SK-N-SH treated with all-trans-retinoic acid at 6 μM for 48 hours (cell line): ENCODE results near the gene RGS9.

Source experiments
- ATAC-seq: fragments of 200-7000 bp; cut with Tn5 transposase; 3 replicates; pipeline ENCODE4 v1.9.1; 2020; ENCODE audit warnings: mild to moderate bottlenecking, moderate library complexity
- ARNTL ChIP-seq: fragments of 450-650 bp; formaldehyde crosslinking; IDR thresholded peaks from 2 replicates; pipeline ENCODE4 v1.5.0; 2020; ENCODE audit warnings: low read depth, mild to moderate bottlenecking, moderate library complexity, borderline replicate concordance
- BACH2 ChIP-seq: fragments of 250-450 bp; sonication (Bioruptor Pico); IDR thresholded peaks from 2 replicates; pipeline ENCODE4 v1.9.0; 2021; ENCODE audit warnings: mild to moderate bottlenecking, borderline replicate concordance
- CREB5 ChIP-seq: fragments of 250-450 bp; sonication (Bioruptor Pico); IDR thresholded peaks from 2 replicates; pipeline ENCODE4 v1.5.1; 2020; ENCODE audit warnings: low read depth, mild to moderate bottlenecking, moderate library complexity
- CSDC2 ChIP-seq: fragments of 250-450 bp; sonication (Bioruptor Pico); IDR thresholded peaks from 2 replicates; pipeline ENCODE4 v1.5.0; 2020; ENCODE audit warnings: mild to moderate bottlenecking, moderate library complexity
- ESRRG ChIP-seq: fragments of 250-450 bp; sonication (Bioruptor Pico); IDR thresholded peaks from 2 replicates; pipeline ENCODE4 v1.6.1; 2021; ENCODE audit warnings: mild to moderate bottlenecking
- GLIS3 ChIP-seq: fragments of 250-450 bp; sonication (Bioruptor Pico); IDR thresholded peaks from 2 replicates; pipeline ENCODE4 v1.5.0; 2020; ENCODE audit warnings: mild to moderate bottlenecking, moderate library complexity
- ISL1 ChIP-seq: fragments of 250-450 bp; sonication (Bioruptor Pico); IDR thresholded peaks from 2 replicates; pipeline ENCODE4 v2.1.2; 2022; ENCODE audit warnings: mild to moderate bottlenecking, moderate library complexity
- OSR1 ChIP-seq: fragments of 250-450 bp; sonication (Bioruptor Pico); IDR thresholded peaks from 2 replicates; pipeline ENCODE4 v1.8.0; 2022; ENCODE audit warnings: moderate library complexity, mild to moderate bottlenecking, inconsistent platforms
- PATZ1 ChIP-seq: fragments of 250-450 bp; sonication (Bioruptor Pico); IDR thresholded peaks from 2 replicates; pipeline ENCODE4 v1.8.0; 2020; ENCODE audit warnings: mild to moderate bottlenecking, moderate library complexity, borderline replicate concordance
- PPARA ChIP-seq: fragments of 250-450 bp; sonication (Bioruptor Pico); IDR thresholded peaks from 2 replicates; pipeline ENCODE4 v1.5.0; 2020; ENCODE audit warnings: mild to moderate bottlenecking, borderline replicate concordance
- RARB ChIP-seq: fragments of 250-450 bp; sonication (Bioruptor Pico); IDR thresholded peaks from 2 replicates; pipeline ENCODE4 v1.8.0; 2021; ENCODE audit warnings: mild to moderate bottlenecking, moderate library complexity
- SNAI2 ChIP-seq: fragments of 250-450 bp; sonication (Bioruptor Pico); IDR thresholded peaks from 2 replicates; pipeline ENCODE4 v1.5.0; 2020; ENCODE audit warnings: mild to moderate bottlenecking, moderate library complexity
- TCF4 ChIP-seq: fragments of 250-450 bp; sonication (Bioruptor Pico); IDR thresholded peaks from 2 replicates; pipeline ENCODE4 v1.8.0; 2021; ENCODE audit warnings: mild to moderate bottlenecking, moderate library complexity, borderline replicate concordance
- ZC3H10 ChIP-seq: fragments of 250-450 bp; sonication (Bioruptor Pico); IDR thresholded peaks from 2 replicates; pipeline ENCODE4 v1.5.1; 2021; ENCODE audit warnings: mild to moderate bottlenecking, moderate library complexity
- ZFP3 ChIP-seq: fragments of 250-450 bp; sonication (Bioruptor Pico); IDR thresholded peaks from 2 replicates; pipeline ENCODE4 v1.5.0; 2020; ENCODE audit warnings: mild to moderate bottlenecking, moderate library complexity
- ZFP30 ChIP-seq: fragments of 450-650 bp; formaldehyde crosslinking; IDR thresholded peaks from 2 replicates; pipeline ENCODE4 v1.5.0; 2022; ENCODE audit warnings: mild to moderate bottlenecking, moderate library complexity
- ZNF565 ChIP-seq: fragments of 450-650 bp; formaldehyde crosslinking; conservative IDR thresholded peaks from 2 replicates; pipeline ENCODE4 v1.5.0; 2020; ENCODE audit warnings: low read depth, mild to moderate bottlenecking, moderate library complexity
- ZNF70 ChIP-seq: fragments of 450-650 bp; formaldehyde crosslinking; IDR thresholded peaks from 2 replicates; pipeline ENCODE4 v1.5.0; 2020; ENCODE audit warnings: mild to moderate bottlenecking, moderate library complexity
- ZNF8 ChIP-seq: fragments of 450-650 bp; formaldehyde crosslinking; IDR thresholded peaks from 2 replicates; pipeline ENCODE4 v1.5.0; 2020; ENCODE audit warnings: mild to moderate bottlenecking, moderate library complexity
- TF ChIP-seq, protein P1 (sequence below): fragments of 250-450 bp; sonication (Bioruptor Pico); IDR thresholded peaks from 2 replicates; pipeline ENCODE4 v1.5.0; 2020; ENCODE audit warnings: mild to moderate bottlenecking, moderate library complexity
- TF ChIP-seq, protein P2 (sequence below): fragments of 250-450 bp; sonication (Bioruptor Pico); IDR thresholded peaks from 2 replicates; pipeline ENCODE4 v1.5.1; 2021; ENCODE audit warnings: mild to moderate bottlenecking, moderate library complexity

The RGS9 gene

DNA sequence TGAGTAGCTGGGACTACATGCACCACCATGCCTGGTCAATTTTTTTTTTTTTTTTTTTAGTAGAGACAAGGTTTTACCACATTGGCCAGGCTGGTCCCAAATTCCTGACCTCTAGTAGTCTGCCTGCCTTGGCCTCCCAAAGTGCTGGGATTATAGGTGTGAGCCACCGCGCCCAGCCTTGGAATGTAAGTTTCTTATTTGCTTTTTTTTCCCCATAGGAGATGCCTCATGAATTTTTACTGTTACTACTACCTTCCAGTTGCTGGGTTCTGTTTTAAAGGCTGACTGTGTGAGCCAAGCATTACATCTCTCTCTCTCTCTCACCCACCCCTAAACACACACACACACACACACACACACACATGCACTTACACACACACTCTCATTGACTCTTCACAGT lies 112.6 kb downstream of the RGS9 start:
- no peak for TF ChIP-seq OSR1
- no peak for TF ChIP-seq ZNF8 (CRISPR knock-in tag)
- TF ChIP-seq ZNF70 (CRISPR knock-in tag), result no peak
- TF ChIP-seq CREB5, result no peak
- TF ChIP-seq TCF4 (CRISPR knock-in tag), result no peak
- no peak for TF ChIP-seq ZNF565 (CRISPR knock-in tag)
- TF ChIP-seq ZC3H10, result no peak
- TF ChIP-seq BACH2 (CRISPR knock-in tag), result no peak
- TF ChIP-seq, protein P1, sequence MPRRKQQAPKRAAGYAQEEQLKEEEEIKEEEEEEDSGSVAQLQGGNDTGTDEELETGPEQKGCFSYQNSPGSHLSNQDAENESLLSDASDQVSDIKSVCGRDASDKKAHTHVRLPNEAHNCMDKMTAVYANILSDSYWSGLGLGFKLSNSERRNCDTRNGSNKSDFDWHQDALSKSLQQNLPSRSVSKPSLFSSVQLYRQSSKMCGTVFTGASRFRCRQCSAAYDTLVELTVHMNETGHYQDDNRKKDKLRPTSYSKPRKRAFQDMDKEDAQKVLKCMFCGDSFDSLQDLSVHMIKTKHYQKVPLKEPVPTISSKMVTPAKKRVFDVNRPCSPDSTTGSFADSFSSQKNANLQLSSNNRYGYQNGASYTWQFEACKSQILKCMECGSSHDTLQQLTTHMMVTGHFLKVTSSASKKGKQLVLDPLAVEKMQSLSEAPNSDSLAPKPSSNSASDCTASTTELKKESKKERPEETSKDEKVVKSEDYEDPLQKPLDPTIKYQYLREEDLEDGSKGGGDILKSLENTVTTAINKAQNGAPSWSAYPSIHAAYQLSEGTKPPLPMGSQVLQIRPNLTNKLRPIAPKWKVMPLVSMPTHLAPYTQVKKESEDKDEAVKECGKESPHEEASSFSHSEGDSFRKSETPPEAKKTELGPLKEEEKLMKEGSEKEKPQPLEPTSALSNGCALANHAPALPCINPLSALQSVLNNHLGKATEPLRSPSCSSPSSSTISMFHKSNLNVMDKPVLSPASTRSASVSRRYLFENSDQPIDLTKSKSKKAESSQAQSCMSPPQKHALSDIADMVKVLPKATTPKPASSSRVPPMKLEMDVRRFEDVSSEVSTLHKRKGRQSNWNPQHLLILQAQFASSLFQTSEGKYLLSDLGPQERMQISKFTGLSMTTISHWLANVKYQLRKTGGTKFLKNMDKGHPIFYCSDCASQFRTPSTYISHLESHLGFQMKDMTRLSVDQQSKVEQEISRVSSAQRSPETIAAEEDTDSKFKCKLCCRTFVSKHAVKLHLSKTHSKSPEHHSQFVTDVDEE (CRISPR knock-in tag), result no peak
- no peak for TF ChIP-seq SNAI2 (CRISPR knock-in tag)
- ATAC-seq, result no peak

DNA sequence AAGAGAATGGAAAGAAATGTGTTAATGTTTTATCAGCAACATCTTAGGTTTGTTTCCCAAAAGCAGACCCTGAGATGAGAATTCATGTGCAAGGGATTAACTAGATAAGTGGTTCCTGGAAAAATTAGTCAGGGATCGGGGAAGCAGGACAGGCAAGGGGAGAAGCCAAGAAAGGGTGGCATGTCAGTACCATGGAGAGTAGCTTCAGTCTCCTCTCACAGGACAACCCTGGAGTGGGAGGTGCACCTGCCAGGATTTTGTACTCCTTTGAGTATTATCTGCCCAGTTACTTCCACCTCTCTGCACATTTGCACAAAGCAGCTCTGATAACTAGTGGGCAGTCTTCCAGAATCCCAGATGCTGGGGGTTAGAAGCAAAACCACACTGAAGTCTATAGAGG lies 117.0 kb downstream of the RGS9 start:
- TF ChIP-seq, protein P1 (CRISPR knock-in tag), result no peak
- TF ChIP-seq OSR1 (no peak), GLIS3 (CRISPR knock-in tag) (no peak), RARB (CRISPR knock-in tag) (no peak), CREB5 (no peak), ZFP3 (CRISPR knock-in tag) (no peak), BACH2 (CRISPR knock-in tag) (no peak), ZNF8 (CRISPR knock-in tag) (no peak), PPARA (CRISPR knock-in tag) (no peak), ESRRG (CRISPR knock-in tag) (no peak), ZNF565 (CRISPR knock-in tag) (no peak), ZFP30 (no peak), PATZ1 (CRISPR knock-in tag) (no peak), ZC3H10 (no peak), ARNTL (no peak), ZNF70 (CRISPR knock-in tag) (no peak), SNAI2 (CRISPR knock-in tag) (no peak), ISL1 (no peak), CSDC2 (no peak)
- TF ChIP-seq, protein P2, sequence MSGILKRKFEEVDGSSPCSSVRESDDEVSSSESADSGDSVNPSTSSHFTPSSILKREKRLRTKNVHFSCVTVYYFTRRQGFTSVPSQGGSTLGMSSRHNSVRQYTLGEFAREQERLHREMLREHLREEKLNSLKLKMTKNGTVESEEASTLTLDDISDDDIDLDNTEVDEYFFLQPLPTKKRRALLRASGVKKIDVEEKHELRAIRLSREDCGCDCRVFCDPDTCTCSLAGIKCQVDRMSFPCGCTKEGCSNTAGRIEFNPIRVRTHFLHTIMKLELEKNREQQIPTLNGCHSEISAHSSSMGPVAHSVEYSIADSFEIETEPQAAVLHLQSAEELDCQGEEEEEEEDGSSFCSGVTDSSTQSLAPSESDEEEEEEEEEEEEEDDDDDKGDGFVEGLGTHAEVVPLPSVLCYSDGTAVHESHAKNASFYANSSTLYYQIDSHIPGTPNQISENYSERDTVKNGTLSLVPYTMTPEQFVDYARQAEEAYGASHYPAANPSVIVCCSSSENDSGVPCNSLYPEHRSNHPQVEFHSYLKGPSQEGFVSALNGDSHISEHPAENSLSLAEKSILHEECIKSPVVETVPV, result no peak
- ATAC-seq, result peak; percentile 62
